ENCODE results near the gene MFSD1.

Gene MFSD1, protein sequence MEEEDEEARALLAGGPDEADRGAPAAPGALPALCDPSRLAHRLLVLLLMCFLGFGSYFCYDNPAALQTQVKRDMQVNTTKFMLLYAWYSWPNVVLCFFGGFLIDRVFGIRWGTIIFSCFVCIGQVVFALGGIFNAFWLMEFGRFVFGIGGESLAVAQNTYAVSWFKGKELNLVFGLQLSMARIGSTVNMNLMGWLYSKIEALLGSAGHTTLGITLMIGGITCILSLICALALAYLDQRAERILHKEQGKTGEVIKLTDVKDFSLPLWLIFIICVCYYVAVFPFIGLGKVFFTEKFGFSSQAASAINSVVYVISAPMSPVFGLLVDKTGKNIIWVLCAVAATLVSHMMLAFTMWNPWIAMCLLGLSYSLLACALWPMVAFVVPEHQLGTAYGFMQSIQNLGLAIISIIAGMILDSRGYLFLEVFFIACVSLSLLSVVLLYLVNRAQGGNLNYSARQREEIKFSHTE

GRCh38 chr3:158801696-158802408 is at the start of gene MFSD1:
MFSD1 (plus strand) TSS chr3:158802054; CDS start chr3:158802153, 99 bp downstream.
- DNase-seq (ENCODE audit: low spot score) (peak; percentile 80), FAIRE-seq (no peak)

- FAIRE-seq, result no peak
- no peak for DNase-seq (ENCODE audit: low spot score)
These were observed 48.0 kb upstream of the MFSD1 start for GRCh38 chr3:158753854-158754253.

DNA sequence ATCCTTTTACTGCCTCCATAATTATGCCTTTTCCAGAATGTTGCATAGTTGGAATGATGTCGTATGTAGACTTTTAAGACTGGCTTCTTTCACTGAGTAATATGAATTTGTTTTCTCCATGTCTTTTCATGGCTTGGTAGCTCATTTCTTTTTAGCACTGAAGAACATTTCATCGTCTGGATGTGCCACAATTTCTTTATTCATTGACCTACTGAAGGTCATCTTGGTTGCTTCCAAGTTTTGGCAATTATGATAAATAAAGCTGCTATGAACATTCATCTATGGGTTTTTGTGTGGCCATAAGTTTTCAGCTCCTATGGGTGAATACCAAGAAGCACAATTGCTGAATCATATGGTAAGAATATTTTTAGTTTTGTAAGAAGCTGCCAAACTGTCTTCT is 46.4 kb upstream of the MFSD1 start:
- no peak for DNase-seq (ENCODE audit: low spot score)
- no peak for FAIRE-seq

- FAIRE-seq (no peak), DNase-seq (ENCODE audit: low spot score) (no peak)
These were observed 40.5 kb upstream of the MFSD1 start for GRCh38 chr3:158761350-158761749.

GRCh38 chr3:158762701-158763100 is 39.2 kb upstream of the MFSD1 start:
- no peak for DNase-seq (ENCODE audit: low spot score)
- no peak for FAIRE-seq

GRCh38 chr3:158763421-158763820 is 38.4 kb upstream of the MFSD1 start:
- no peak for FAIRE-seq

GRCh38 chr3:158765518-158766205 is 36.2 kb upstream of the MFSD1 start:
- DNase-seq (ENCODE audit: low spot score) (peak; percentile 17), FAIRE-seq (no peak)

More at GRCh38 chr3:158763421-158763820, 38.4 kb upstream of the MFSD1 start:
- no peak for DNase-seq (ENCODE audit: low spot score)

GRCh38 chr3:158766364-158766763 is 35.5 kb upstream of the MFSD1 start:
- FAIRE-seq, result no peak
- no peak for DNase-seq (ENCODE audit: low spot score)

GRCh38 chr3:158768361-158768787 is 33.5 kb upstream of the MFSD1 start:
- DNase-seq (ENCODE audit: low spot score), result no peak
- no peak for FAIRE-seq

- FAIRE-seq (peak; percentile 44), DNase-seq (ENCODE audit: low spot score) (peak; percentile 48)
These were observed 32.8 kb upstream of the MFSD1 start for GRCh38 chr3:158768881-158769543.

- DNase-seq (ENCODE audit: low spot score) (no peak), FAIRE-seq (no peak)
These were observed 32.3 kb upstream of the MFSD1 start for GRCh38 chr3:158769549-158769948.

- peak; percentile 11 for DNase-seq (ENCODE audit: low spot score)
- no peak for FAIRE-seq
These were observed 31.7 kb upstream of the MFSD1 start for GRCh38 chr3:158769952-158770740.

GRCh38 chr3:158770741-158771350 is 31.0 kb upstream of the MFSD1 start:
- no peak for DNase-seq (ENCODE audit: low spot score)
- no peak for FAIRE-seq

DNA sequence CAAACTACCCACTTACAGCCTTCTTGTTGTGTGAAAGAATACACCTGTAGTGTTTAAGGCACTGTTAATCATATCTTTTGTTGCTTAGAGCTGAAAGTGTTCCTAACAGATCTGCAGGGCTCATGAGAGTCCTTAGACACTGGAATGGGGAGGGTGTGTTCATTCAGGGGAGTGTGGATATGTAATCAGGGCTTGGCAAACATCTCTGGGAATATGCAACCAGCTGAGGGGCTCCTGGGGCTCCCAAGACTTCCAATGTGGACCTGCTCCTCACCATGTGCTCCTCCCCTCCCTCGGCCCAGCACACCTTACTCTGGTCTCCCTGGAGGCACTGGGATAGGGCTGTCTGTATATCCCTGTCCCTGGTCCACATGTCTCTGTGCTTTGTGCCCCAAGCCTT is 30.3 kb upstream of the MFSD1 start:
- FAIRE-seq (no peak), DNase-seq (ENCODE audit: low spot score) (no peak)

DNA sequence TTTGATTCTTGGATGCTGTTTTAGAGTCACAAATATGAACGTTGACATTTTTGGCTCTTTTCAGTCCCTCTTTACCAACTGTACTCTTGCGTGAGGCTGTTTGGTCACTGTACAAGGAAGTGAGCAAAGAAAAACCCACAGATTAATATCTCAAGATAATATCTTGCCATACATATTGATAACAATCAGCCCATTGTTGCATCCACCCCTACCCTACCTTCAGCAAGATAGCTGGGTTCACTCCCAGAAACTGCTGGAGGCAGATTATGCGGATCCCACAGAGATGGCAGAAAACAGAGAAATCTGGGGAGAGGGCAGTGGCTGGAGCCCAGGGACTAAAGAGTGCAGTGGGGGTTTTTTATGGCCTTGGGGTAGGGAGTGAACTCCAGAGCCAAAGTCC is 29.9 kb upstream of the MFSD1 start:
- FAIRE-seq, result no peak
- DNase-seq (ENCODE audit: low spot score), result no peak

DNA sequence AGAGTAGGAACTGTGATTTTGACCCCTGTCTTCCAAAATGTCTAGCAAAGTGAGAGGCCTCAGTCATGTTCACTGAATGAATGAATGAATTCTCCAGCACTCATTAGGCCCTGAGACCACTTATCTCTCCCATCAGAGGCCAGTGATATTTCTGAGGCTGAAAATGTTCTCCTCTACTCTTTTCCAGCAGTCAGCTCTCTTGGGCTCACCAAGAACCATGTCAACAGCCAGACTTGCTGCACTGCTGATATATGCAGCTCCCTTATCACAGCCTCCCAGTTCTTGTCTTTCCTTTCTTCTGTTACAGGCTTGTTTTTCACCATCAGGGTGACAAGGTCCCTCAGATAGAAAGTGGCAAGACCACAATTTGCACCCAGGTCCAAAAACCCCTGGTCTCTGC is 28.7 kb upstream of the MFSD1 start:
- FAIRE-seq (no peak), DNase-seq (ENCODE audit: low spot score) (no peak)

DNA sequence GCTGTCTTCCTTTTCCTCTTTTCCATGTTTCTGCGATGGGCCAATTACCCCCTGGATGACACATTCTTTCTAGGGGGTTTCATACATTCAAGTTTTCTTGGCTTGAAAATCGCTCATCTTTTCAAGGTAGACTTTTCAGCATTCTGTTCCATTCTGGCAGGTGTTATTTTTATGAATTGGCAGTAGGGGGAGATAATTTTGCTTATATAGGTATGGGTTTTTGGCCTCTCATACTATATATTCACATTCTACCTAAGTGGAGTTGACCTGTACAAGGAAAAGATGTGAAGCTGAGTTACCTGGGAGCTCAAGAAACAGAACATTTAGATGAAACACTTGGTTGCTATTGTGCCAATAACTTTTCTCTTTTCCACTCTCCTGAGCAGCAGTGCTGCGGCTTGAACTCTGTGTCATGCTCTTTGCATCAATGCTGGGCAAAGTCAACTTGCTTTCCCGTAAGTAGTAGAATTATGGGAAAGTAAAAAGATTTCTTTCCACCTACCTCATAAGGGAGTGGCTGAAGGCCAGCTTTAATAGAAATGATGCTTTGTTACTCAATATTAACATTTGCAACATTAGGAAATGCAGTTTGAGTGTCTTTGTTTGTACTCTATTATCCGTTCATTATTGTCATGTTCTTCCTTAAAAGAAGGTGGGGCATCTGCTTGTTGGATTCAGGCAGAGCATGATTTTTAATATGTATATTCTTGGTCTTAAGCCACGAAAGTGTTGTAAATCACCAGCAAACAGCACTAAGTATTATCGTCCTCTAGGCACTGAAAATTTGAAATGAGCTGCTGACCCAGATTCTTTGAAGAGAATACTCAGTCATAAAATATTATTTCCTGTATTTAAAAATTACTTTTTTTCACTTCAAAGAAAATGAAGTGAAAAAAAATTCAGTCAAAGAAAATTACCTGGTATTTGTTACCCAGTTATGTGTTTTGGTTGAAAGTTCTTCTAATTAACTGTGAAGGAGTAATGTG is 27.7 kb upstream of the MFSD1 start:
- FAIRE-seq (no peak), DNase-seq (ENCODE audit: low spot score) (no peak)

DNA sequence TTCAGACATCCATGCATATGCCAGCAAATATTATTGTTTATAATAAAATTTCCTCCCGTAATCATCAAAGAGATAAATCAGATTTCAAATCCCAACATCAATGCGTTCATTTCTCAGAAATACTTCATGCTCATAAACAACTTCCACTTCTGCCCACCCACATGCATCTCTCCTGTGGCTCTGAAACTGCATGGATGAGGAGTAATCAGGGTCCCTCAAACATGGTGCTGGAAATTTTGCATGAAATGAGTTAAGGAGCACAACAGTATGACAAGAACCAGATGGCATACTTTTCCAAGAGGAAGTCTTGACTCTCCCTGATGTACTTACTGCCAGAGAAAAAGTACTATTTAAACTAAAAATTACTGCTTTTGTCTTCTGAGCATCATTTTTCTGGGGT is 26.9 kb upstream of the MFSD1 start:
- FAIRE-seq, result no peak
- no peak for DNase-seq (ENCODE audit: low spot score)
